Skeletal muscle cell (primary cell): ENCODE data around the gene GARNL3.

Source experiments
- DNase-seq: peaks from one replicate; pipeline ENCODE4 v3.0.0-alpha.2; 2010; ENCODE audit warnings: low read depth
- H3K4me3 ChIP-seq: 2 replicates; pipeline ENCODE4 v1.5.1; 2011; ENCODE audit warnings: low read depth, mild to moderate bottlenecking, control low read depth, low read length, moderate library complexity

The GARNL3 gene

GRCh38 chr9:127366594-127366993 is 102.0 kb downstream of the GARNL3 start:
- DNase-seq, result no peak
- H3K4me3 ChIP-seq, result no peak overlapping the region

- DNase-seq, result no peak
- no peak overlapping the region for H3K4me3 ChIP-seq
Measured at GRCh38 chr9:127368852-127369402, 104.4 kb downstream of the GARNL3 start.

GRCh38 chr9:127369428-127369827 is 104.9 kb downstream of the GARNL3 start:
- H3K4me3 ChIP-seq, result no peak overlapping the region
- DNase-seq, result no peak

- no peak for DNase-seq
- H3K4me3 ChIP-seq, result no peak overlapping the region
Measured at GRCh38 chr9:127370147-127370579, 105.6 kb downstream of the GARNL3 start.

GRCh38 chr9:127370672-127371648 is 106.4 kb downstream of the GARNL3 start:
- DNase-seq, result no peak
- H3K4me3 ChIP-seq, result no peak overlapping the region

GRCh38 chr9:127380479-127380878 is 115.9 kb downstream of the GARNL3 start:
- DNase-seq, result no peak

GRCh38 chr9:127382541-127382940 is 118.0 kb downstream of the GARNL3 start:
- H3K4me3 ChIP-seq, result no peak overlapping the region
- no peak for DNase-seq

More at GRCh38 chr9:127380479-127380878, 115.9 kb downstream of the GARNL3 start:
- H3K4me3 ChIP-seq, result no peak overlapping the region

GRCh38 chr9:127384016-127384730 is 119.6 kb downstream of the GARNL3 start:
- DNase-seq, result no peak
- H3K4me3 ChIP-seq, result no peak overlapping the region

- DNase-seq, result no peak
Measured at GRCh38 chr9:127384901-127385300, 120.3 kb downstream of the GARNL3 start.

GRCh38 chr9:127386249-127386648 is 121.7 kb downstream of the GARNL3 start:
- H3K4me3 ChIP-seq, result no peak overlapping the region
- no peak for DNase-seq

More at GRCh38 chr9:127384901-127385300, 120.3 kb downstream of the GARNL3 start:
- H3K4me3 ChIP-seq, result no peak overlapping the region

- no peak for DNase-seq
- no peak overlapping the region for H3K4me3 ChIP-seq
Measured at GRCh38 chr9:127386981-127387380, 122.4 kb downstream of the GARNL3 start.

GRCh38 chr9:127388037-127388855 is 123.7 kb downstream of the GARNL3 start:
- peak; percentile 94 for DNase-seq
- H3K4me3 ChIP-seq, result no peak overlapping the region

GRCh38 chr9:127388856-127389238 is 124.3 kb downstream of the GARNL3 start:
- no peak overlapping the region for H3K4me3 ChIP-seq
- DNase-seq, result no peak

GRCh38 chr9:127389381-127390247 is 125.0 kb downstream of the GARNL3 start:
- DNase-seq, result no peak
- H3K4me3 ChIP-seq, result no peak overlapping the region

- no peak for DNase-seq
- no peak overlapping the region for H3K4me3 ChIP-seq
Measured at GRCh38 chr9:127390248-127390545, 125.6 kb downstream of the GARNL3 start.

GRCh38 chr9:127390563-127390962 is 126.0 kb downstream of the GARNL3 start:
- DNase-seq, result no peak
- H3K4me3 ChIP-seq, result no peak overlapping the region

- no peak overlapping the region for H3K4me3 ChIP-seq
- DNase-seq, result no peak
Measured at GRCh38 chr9:127392166-127392565, 127.6 kb downstream of the GARNL3 start.

GRCh38 chr9:127392976-127393375 is 128.4 kb downstream of the GARNL3 start:
- no peak for DNase-seq
- H3K4me3 ChIP-seq, result no peak overlapping the region

GRCh38 chr9:127393645-127394044 is 129.1 kb downstream of the GARNL3 start:
- H3K4me3 ChIP-seq, result no peak overlapping the region
- DNase-seq, result peak; percentile 25
